Mammary epithelial cell (primary cell): ENCODE measurements around the gene CELSR1.

ENCODE experiments used
- EZH2 ChIP-seq: IDR thresholded peaks from 2 replicates; pipeline ENCODE4 v1.6.1; 2012; ENCODE audit warnings: low read length, inconsistent platforms, borderline replicate concordance
- TF ChIP-seq, protein P1 (sequence below), 2 donors: IDR thresholded peaks in 1 of 2; conservative IDR thresholded peaks in 1 of 2; 2 replicates each; pipeline ENCODE4 v1.5.1; 2011 to 2012; ENCODE audit warnings: inconsistent platforms in 2 of 2, low read length in 2 of 2, mild to moderate bottlenecking in 2 of 2, control low read depth in 1 of 2, low read depth in 1 of 2; ENCODE audit not compliant: insufficient read depth in 1 of 2; ENCODE audit errors: extremely low read depth in 1 of 2

DNA sequence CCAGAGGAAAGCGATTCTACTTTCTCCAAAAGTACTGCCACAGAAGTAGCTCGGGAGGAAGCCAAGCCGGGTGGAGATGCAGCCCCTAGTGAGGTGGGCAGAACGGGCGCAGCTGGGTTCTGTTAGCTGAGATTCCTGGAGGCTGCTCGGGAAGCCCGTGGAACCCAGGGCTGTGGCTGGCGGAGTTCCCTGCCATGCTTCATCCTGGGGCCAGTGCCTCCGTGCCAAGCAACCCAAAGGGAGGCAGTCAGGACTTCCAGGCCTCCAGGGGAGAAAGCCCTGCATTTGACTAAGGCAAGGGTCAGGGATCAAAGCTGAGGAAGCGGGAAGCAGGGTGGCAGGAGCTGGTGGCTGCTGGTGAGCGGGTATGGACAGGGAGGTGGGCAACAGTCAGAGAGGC, 208.6 kb downstream of the CELSR1 start:
- TF ChIP-seq EZH2: no peak
- TF ChIP-seq, protein P1, sequence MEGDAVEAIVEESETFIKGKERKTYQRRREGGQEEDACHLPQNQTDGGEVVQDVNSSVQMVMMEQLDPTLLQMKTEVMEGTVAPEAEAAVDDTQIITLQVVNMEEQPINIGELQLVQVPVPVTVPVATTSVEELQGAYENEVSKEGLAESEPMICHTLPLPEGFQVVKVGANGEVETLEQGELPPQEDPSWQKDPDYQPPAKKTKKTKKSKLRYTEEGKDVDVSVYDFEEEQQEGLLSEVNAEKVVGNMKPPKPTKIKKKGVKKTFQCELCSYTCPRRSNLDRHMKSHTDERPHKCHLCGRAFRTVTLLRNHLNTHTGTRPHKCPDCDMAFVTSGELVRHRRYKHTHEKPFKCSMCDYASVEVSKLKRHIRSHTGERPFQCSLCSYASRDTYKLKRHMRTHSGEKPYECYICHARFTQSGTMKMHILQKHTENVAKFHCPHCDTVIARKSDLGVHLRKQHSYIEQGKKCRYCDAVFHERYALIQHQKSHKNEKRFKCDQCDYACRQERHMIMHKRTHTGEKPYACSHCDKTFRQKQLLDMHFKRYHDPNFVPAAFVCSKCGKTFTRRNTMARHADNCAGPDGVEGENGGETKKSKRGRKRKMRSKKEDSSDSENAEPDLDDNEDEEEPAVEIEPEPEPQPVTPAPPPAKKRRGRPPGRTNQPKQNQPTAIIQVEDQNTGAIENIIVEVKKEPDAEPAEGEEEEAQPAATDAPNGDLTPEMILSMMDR (conservative IDR thresholded peaks at IDR 0.05 in 1 of 2, IDR thresholded peaks at IDR 0.05 in 1 of 2; ENCODE audit: extremely low read depth in 1 of 2, insufficient read depth in 1 of 2, low read depth in 1 of 2, low read length in 2 of 2): no peak
